ENCODE measurements around the gene CLDN20.
"Not testable (repeated sequence)": the region's sequence is repeated elsewhere in the genome, so short reads cannot be mapped to it uniquely, and the experiment has no call there.

CLDN20 gene

DNA sequence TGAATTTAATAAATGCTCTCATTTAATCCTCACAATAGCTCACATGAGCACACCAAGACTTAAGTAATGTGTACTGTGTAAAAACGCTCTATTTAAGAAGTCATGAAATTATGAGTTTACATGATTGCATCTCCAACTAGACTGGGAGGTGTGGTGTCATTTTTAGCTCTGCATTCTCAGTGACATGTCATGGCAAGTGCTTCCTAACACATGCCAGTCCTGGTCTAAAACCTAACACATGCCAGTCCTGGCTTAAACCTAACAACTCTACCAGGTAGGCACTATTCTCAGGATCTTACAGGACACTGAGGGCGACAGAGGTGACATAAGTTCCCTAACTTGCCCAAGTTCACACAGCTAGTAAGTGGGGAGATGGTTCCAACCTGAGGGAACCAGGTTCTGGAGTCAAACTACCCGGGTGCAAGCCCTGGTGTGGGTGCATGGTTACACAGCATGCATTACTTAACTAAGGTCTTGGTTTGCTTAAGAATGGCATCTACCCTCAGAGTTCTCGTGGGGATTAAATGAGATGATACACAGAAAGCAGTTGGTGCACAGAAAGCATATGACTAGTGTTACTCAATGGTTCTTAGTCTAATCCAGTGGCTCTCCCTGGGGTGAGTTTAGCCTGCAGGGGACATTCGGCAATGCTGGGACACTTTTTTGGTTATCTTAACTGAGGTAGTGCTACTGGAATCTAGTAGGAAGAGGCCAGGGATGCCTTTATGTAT lies 14.7 kb downstream of the CLDN20 start:
- no peak for TF ChIP-seq JUND (IDR thresholded peaks at IDR 0.05; ENCODE audit: low read depth)
- in situ Hi-C loops (cut with HindIII; ENCODE audit: low pct_unique_long_range_greater_than_20kb, low sequenced_read_pairs) = no loop called here

DNA sequence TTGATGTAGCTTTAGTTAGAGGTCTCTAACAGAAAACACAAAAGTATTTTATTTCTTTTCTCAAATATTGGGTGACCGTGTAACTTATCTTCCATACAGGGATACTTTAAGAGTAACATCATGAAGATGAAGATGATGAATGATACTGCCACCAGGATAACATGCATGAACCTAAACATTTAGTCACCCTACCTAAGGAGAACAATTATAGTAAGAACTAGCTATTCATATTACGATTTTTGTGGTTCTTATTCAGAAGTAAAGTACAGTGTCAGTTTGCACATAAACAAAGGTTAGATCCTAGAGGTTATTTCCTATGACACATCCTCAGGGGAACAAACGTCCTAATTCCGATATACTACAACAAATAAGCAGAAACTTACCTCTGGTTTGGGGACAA lies 21.0 kb downstream of the CLDN20 start:
- no peak for TF ChIP-seq JUND (IDR thresholded peaks at IDR 0.05; ENCODE audit: low read depth)

More for the DNA sequence above, 14.7 kb downstream of the CLDN20 start:
- DNase-seq (ENCODE audit: low read depth in 1 of 2, low spot score in 1 of 2) = no peak

DNA sequence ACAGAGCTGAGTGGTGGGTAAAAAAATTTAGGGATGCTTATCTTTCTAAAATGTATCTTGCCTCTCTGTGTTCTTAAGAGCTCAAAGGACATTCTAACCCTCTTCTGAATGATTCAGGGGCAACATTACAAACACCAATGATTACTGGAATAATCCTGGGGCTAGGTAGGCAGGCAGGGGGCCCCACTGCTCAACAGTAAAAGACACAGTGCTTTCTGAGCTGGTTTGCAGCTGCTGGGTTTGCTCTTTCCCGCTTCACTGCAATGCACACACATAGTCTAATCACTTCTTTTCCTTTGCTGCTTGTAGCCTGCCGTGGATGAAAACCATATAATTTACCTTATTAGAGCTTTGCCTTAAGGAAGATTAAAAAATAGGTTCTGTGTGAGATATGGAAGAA lies 23.9 kb downstream of the CLDN20 start:
- TF ChIP-seq JUND (IDR thresholded peaks at IDR 0.05; ENCODE audit: low read depth) = no peak
- in situ Hi-C loops (cut with HindIII; ENCODE audit: low pct_unique_long_range_greater_than_20kb, low sequenced_read_pairs) = no loop called here
- DNase-seq (ENCODE audit: low read depth in 1 of 2, low spot score in 1 of 2) = no peak

More for the DNA sequence above, 21.0 kb downstream of the CLDN20 start:
- in situ Hi-C loops (cut with HindIII; ENCODE audit: low pct_unique_long_range_greater_than_20kb, low sequenced_read_pairs) = no loop called here
- DNase-seq (ENCODE audit: low read depth in 1 of 2, low spot score in 1 of 2) = no peak

DNA sequence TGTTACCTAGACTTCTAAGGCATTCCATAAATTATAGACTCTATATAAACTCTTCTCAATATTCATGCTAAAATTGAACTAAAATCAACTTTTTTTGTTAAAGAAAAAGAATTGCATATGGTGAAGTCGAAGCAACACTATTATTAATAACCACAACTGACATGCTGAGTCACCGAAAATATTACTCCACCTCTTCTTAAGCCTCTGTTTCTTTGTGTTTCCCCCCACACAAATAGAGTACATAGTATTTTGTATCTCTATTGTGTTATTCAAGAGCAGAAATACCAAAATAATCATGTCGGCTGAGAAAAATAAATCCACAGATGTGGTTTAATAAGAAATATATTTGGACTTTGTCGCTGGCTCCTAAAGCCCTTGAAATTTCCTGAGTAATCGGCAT lies 26.7 kb downstream of the CLDN20 start:
- no peak for TF ChIP-seq JUND (IDR thresholded peaks at IDR 0.05; ENCODE audit: low read depth)
- in situ Hi-C loops (cut with HindIII; ENCODE audit: low pct_unique_long_range_greater_than_20kb, low sequenced_read_pairs) = no loop called here
- no peak for DNase-seq (ENCODE audit: low read depth in 1 of 2, low spot score in 1 of 2)

GRCh38 chr6:155291291-155291690 lies 27.5 kb downstream of the CLDN20 start:
- no peak for DNase-seq (ENCODE audit: low read depth in 1 of 2, low spot score in 1 of 2)
- TF ChIP-seq JUND (IDR thresholded peaks at IDR 0.05; ENCODE audit: low read depth) = no peak
- in situ Hi-C loops (cut with HindIII; ENCODE audit: low pct_unique_long_range_greater_than_20kb, low sequenced_read_pairs) = no loop called here

GRCh38 chr6:155292711-155293110 lies 28.9 kb downstream of the CLDN20 start:
- TF ChIP-seq JUND (IDR thresholded peaks at IDR 0.05; ENCODE audit: low read depth) = no peak
- in situ Hi-C loops (cut with HindIII; ENCODE audit: low pct_unique_long_range_greater_than_20kb, low sequenced_read_pairs) = no loop called here
- DNase-seq (ENCODE audit: low read depth in 1 of 2, low spot score in 1 of 2) = no peak

DNA sequence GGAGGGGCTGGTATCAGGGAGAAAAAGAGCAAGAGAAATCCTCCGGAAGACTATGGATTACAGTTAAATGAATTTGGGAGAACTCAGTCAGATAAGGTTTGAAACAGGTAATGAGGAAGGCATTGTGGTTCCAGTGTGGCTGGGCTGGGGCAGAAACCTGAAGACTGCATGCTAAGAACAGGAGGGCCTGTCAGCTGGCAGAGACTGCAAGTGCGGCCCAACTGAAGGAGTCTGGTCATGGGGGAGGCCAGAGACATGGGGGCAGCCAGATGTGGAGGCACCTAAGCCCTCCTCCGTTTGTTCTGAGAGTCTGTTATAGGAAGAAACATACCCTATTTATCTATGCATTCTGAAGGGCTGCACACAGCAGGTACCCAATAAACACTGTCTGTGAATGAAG lies 33.9 kb downstream of the CLDN20 start:
- in situ Hi-C loops (cut with HindIII; ENCODE audit: low pct_unique_long_range_greater_than_20kb, low sequenced_read_pairs) = no loop called here
- TF ChIP-seq JUND (IDR thresholded peaks at IDR 0.05; ENCODE audit: low read depth) = no peak
- DNase-seq (ENCODE audit: low read depth in 1 of 2, low spot score in 1 of 2) = no peak

DNA sequence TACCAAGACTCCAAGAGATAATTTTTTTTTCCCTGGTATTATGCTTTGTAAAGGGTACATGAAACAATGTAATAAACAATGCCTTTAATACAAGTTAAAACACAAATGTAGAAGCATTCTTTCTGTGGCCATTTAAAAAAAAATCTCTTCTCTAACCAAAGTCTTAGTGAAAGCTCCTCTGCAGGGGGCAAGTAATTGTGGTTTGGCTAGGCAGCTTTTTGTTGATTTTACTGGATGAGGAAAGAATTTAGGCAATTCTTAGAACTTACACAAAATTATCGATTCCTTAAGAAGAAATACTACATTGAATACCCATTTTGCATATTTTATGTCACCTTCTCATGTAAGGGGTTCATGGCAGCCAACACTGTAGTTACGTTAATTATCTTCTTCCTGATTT lies 38.1 kb downstream of the CLDN20 start:
- in situ Hi-C loops (cut with HindIII; ENCODE audit: low pct_unique_long_range_greater_than_20kb, low sequenced_read_pairs) = no loop called here
- TF ChIP-seq JUND (IDR thresholded peaks at IDR 0.05; ENCODE audit: low read depth) = no peak

DNA sequence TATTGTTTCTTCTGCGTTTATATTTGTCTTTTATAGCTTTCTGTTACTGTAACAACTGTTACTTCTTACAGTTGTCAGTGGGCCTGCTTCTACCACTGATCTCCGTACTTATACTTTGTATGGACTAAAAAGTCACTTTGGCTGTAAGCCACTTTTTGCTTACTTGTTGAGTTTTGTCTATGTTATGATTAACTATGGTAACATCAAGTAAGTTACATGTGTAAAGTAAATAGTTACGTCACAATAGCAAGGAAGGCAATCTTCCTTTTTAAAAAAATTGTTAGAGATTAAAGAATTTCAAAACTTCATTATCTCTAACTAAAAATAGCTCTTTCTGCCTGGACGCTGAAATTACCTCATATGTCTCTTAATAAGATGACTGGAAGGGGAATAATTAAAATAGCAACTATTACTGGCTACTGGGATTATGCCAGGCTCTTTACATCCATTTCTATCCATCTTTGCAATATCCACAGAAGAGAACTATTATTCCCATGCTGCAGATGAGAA lies 39.6 kb downstream of the CLDN20 start:
- no peak for DNase-seq (ENCODE audit: low read depth in 1 of 2, low spot score in 1 of 2)
- in situ Hi-C loops (cut with HindIII; ENCODE audit: low pct_unique_long_range_greater_than_20kb, low sequenced_read_pairs) = no loop called here
- TF ChIP-seq JUND (IDR thresholded peaks at IDR 0.05; ENCODE audit: low read depth) = no peak

More for the DNA sequence above, 38.1 kb downstream of the CLDN20 start:
- no peak for DNase-seq (ENCODE audit: low read depth in 1 of 2, low spot score in 1 of 2)

GRCh38 chr6:155306958-155307357 lies 43.1 kb downstream of the CLDN20 start:
- TF ChIP-seq JUND (IDR thresholded peaks at IDR 0.05; ENCODE audit: low read depth) = no peak
- in situ Hi-C loops (cut with HindIII; ENCODE audit: low pct_unique_long_range_greater_than_20kb, low sequenced_read_pairs) = no loop called here
- no peak for DNase-seq (ENCODE audit: low read depth in 1 of 2, low spot score in 1 of 2)

DNA sequence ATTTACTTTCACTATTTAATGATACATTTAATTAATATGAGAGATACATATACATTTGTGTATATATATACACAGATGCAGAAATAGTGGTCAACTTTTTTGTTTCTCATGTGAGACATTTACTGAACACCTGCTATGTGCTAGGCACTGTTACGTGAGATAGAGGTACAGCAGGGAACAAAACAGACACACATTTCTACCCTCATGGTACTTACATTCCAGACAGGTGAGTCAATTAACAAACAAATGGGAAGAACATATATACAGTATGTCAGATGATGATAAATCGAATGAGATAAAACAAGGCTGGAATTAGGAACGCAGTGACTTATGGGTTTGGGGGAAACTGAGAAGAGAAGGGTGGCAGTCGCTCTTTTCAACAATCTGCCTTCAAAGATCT lies 45.3 kb downstream of the CLDN20 start:
- no peak for TF ChIP-seq JUND (IDR thresholded peaks at IDR 0.05; ENCODE audit: low read depth)
- in situ Hi-C loops (cut with HindIII; ENCODE audit: low pct_unique_long_range_greater_than_20kb, low sequenced_read_pairs) = no loop called here
- DNase-seq (ENCODE audit: low read depth in 1 of 2, low spot score in 1 of 2) = no peak

DNA sequence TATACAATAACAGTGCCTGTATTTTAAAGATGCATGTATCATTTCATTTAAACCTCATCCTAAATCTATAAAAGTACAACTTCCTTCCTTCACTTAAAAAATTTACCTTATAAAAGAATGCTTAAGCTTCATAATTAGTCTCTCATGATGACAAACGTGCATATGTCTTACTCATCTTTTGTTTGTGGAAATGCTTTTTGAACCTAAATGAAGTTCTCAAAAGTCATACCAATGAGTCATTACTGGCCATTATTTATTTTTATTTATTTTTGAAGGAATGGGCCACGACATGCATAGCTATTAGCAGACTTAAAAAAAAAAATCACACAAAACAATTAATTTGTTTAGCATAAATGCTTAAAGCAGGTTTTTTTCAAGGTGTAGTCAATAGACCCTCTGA lies 46.8 kb downstream of the CLDN20 start:
- no peak for DNase-seq (ENCODE audit: low read depth in 1 of 2, low spot score in 1 of 2)
- no peak for TF ChIP-seq JUND (IDR thresholded peaks at IDR 0.05; ENCODE audit: low read depth)
- in situ Hi-C loops (cut with HindIII; ENCODE audit: low pct_unique_long_range_greater_than_20kb, low sequenced_read_pairs) = no loop called here

- TF ChIP-seq JUND (IDR thresholded peaks at IDR 0.05; ENCODE audit: low read depth) = no peak
- in situ Hi-C loops (cut with HindIII; ENCODE audit: low pct_unique_long_range_greater_than_20kb, low sequenced_read_pairs) = no loop called here
- DNase-seq (ENCODE audit: low read depth in 1 of 2, low spot score in 1 of 2) = no peak
Measured at GRCh38 chr6:155311086-155311485, 47.3 kb downstream of the CLDN20 start.

DNA sequence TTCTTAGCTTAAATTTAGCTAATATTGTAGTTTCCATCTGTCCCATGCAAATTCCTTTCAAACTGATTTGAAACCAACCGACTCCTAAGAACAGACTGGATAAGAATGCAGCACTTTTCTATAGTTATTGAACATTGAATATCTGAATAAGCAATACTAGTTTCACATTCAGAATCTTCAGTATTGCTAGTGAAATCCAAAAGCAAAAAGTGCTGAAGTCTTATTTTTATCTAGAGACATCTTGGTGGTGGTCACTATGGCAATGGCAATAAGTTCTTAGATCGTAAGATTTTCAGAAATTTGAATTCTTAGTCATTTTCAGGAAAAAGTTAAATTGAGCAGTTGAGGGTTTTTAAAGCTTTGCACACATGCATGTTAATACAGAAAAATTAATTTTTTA lies 47.8 kb downstream of the CLDN20 start:
- no peak for TF ChIP-seq JUND (IDR thresholded peaks at IDR 0.05; ENCODE audit: low read depth)
- in situ Hi-C loops (cut with HindIII; ENCODE audit: low pct_unique_long_range_greater_than_20kb, low sequenced_read_pairs) = no loop called here
- DNase-seq (ENCODE audit: low read depth in 1 of 2, low spot score in 1 of 2) = no peak

DNA sequence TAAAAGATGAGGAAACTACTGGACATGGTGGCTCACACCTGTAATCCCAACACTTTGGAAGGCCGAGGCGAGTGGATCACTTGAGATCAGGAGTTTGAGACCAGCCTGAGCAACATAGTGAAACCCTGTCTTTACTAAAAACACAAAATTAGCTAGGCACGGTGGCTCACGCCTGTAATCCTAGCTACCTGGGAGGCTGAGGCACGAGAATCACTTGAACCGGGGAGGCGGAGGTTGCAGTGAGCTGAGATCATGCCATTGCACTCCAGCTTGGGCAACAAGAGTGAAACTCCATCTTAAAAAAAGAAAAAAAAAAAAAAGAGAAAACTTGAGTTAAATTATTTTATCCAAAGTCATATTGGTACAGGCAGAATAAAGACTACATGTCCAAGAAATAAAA lies 49.1 kb downstream of the CLDN20 start:
- DNase-seq (ENCODE audit: low read depth in 1 of 2, low spot score in 1 of 2); in situ Hi-C loops (cut with HindIII; ENCODE audit: low pct_unique_long_range_greater_than_20kb, low sequenced_read_pairs): not testable (repeated sequence)
